Activated naive CD4-positive, alpha-beta T cell treated with anti-CD3 and anti-CD28 coated beads, Interleukin-2, amount 50 U/mL, for 24 hours (primary cell): ENCODE measurements around the gene BCL11A.

ENCODE experiments used
- H3K27ac Mint-ChIP-seq: one replicate; pipeline ENCODE4 v1.8.0; 2021; ENCODE audit warnings: mild to moderate bottlenecking, mixed read lengths
- H3K27me3 Mint-ChIP-seq: one replicate; pipeline ENCODE4 v1.8.0; 2021; ENCODE audit warnings: mixed read lengths
- H3K36me3 Mint-ChIP-seq: one replicate; pipeline ENCODE4 v1.8.0; 2021; ENCODE audit warnings: mixed read lengths
- H3K4me1 Mint-ChIP-seq: one replicate; pipeline ENCODE4 v1.8.0; 2021; ENCODE audit warnings: mixed read lengths
- H3K4me3 Mint-ChIP-seq: one replicate; pipeline ENCODE4 v1.8.0; 2021; ENCODE audit warnings: mild to moderate bottlenecking, mixed read lengths
- H3K9me3 Mint-ChIP-seq: one replicate; pipeline ENCODE4 v1.8.0; 2021; ENCODE audit warnings: mixed read lengths

Gene BCL11A

DNA sequence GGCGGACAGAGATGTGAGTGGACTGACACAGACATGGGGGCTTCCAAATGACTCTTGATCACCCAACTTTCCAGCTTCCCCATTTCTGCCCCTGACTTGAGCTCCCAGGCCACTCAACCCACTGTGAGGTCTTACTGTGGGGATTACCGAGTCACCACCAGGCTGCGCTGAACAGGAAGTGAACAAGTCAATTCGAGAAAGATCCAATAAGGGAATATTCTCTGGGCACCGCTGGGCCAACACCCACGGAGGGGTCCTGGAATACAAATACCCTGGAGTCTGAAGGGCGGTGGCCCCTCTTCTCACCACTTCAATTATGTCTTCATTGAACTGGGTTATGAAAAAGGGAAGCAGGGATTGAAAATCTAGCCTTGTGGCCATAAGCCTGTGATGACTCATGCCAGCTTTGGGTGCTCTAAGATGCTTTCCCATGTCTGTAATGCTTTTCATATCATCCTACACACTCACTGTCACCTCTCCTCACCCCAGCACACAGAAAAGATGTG lies 37.7 kb downstream of the BCL11A start:
- no peak overlapping the region for H3K27ac Mint-ChIP-seq
- H3K27me3 Mint-ChIP-seq, result peaks cover 7% of the 10 kb centered on the region

DNA sequence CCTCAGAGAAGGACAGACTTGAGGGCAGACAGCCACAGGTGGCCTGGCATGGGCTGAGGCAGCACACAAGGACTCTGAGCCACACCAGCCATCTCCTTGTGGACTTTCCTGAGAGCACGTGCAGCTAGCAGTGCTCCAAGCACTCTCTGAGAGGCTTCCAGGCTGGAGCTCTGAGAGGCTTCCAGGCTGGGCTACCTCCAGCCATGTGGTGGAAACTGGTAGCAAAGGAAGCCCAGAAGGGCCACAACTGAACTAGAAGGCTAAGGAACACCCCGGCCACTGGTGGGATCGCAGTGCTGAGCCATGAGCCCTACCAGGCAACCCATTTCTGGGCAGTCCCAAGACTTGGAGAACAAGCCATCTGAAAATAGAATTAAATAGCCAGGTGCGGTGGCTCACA lies 39.5 kb downstream of the BCL11A start:
- Mint-ChIP-seq H3K27me3 (peaks cover 9% of the 10 kb centered on the region), H3K27ac (no peak overlapping the region), H3K36me3 (no peaks in the 10 kb centered on the region), H3K4me1 (no peaks in the 10 kb centered on the region), H3K4me3 (no peak overlapping the region), H3K9me3 (no peaks in the 10 kb centered on the region)

More for the DNA sequence above, 37.7 kb downstream of the BCL11A start:
- H3K4me3 Mint-ChIP-seq, result no peak overlapping the region
- no peaks in the 10 kb centered on the region for H3K36me3 Mint-ChIP-seq
- no peaks in the 10 kb centered on the region for H3K9me3 Mint-ChIP-seq
- no peaks in the 10 kb centered on the region for H3K4me1 Mint-ChIP-seq

DNA sequence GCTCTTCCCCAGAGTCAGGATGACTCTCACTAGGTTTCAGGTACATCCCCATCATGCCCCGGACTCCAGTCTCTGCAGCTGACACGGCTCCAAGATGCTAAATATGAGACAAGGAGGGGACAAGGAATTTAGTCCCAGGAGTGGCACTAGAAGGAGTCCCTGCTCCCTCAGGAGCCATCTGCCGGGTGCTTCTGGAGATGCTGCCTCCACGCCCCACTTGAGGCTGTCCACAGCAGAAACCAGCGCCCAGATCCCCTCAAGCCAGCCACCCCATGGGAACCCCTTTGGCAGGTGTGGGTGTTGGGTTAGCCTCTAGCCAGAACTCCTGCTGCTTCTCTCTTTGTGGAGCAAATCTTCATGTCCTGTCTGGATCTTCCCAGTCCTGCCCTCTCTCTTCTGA lies 40.3 kb downstream of the BCL11A start:
- Mint-ChIP-seq H3K27me3 (peaks cover 9% of the 10 kb centered on the region), H3K4me3 (no peak overlapping the region)

DNA sequence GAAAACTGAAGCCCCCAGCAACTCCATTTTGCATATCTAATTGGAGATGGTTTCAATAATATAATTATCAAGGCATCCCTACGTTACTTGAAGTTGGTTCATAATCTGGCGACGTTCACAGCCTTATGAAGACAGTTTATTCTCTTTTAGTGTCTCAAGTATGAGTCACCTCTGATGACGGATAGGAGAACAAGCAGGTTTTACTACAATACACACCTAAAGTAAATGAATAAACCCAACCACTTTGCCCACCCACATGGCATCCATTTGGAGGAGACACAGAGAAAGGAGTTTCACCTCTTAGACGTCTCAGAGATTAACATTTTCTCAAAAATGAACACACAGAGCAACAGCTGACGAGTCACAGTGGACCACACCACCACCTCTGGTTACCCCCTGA lies 40.8 kb downstream of the BCL11A start:
- H3K27me3 Mint-ChIP-seq, result peaks cover 9% of the 10 kb centered on the region
- H3K27ac Mint-ChIP-seq, result no peak overlapping the region

More for the DNA sequence above, 40.3 kb downstream of the BCL11A start:
- Mint-ChIP-seq H3K9me3 (no peaks in the 10 kb centered on the region), H3K27ac (no peak overlapping the region), H3K4me1 (no peaks in the 10 kb centered on the region), H3K36me3 (no peaks in the 10 kb centered on the region)

DNA sequence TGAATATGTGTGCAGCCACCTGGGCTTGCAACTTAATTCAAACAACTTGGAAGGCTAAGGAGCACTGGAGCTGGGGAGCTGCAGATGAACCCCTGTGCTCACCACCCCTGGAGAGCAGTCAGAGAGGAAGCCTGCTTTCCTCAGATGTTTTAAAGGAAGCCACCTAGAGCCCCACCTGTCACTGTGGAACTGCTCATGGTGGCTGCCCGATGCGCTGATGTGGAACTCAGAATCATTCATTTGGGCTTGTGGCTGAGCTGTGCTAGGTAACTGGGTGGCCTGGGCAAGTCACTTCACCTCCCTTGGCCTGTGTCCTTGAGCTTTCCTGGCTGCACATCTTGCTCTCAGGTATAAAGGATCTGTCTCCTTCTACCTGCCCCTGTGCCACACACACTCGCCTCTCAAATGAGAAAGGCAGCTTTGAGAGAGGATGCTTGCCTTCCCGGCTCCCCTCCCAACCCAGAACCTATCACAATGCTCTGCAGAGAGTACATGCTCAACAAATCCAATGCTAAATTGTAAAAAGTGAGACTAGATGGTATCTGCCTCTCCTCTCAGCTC lies 41.3 kb downstream of the BCL11A start:
- Mint-ChIP-seq H3K9me3 (no peaks in the 10 kb centered on the region), H3K27me3 (peaks cover 9% of the 10 kb centered on the region), H3K36me3 (no peaks in the 10 kb centered on the region), H3K4me1 (no peaks in the 10 kb centered on the region), H3K4me3 (no peak overlapping the region), H3K27ac (no peak overlapping the region)

More for the DNA sequence above, 40.8 kb downstream of the BCL11A start:
- no peaks in the 10 kb centered on the region for H3K36me3 Mint-ChIP-seq
- no peak overlapping the region for H3K4me3 Mint-ChIP-seq
- H3K9me3 Mint-ChIP-seq, result no peaks in the 10 kb centered on the region
- no peaks in the 10 kb centered on the region for H3K4me1 Mint-ChIP-seq

DNA sequence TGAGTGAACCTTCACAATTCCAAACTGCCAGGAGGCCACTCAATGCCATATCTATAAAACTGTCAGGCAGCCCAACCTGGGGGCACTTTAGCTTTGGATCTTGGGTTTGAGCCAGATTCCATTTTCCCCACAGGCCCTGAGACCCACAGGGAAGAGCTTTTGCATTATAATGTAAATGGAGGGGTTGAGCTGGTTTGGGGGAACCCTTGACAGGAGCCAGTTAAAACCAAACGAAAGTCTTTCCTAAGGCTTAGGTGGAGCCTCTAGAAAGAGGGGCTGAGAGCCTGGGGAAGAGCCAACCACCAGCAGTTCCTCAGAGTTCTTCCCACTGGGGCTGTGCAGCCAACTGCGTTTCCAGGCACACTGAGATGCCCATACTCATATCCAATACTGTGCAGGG lies 42.7 kb downstream of the BCL11A start:
- no peaks in the 10 kb centered on the region for H3K4me1 Mint-ChIP-seq
- H3K36me3 Mint-ChIP-seq, result no peaks in the 10 kb centered on the region
- no peaks in the 10 kb centered on the region for H3K9me3 Mint-ChIP-seq
- H3K4me3 Mint-ChIP-seq, result no peak overlapping the region
- no peak overlapping the region for H3K27ac Mint-ChIP-seq
- H3K27me3 Mint-ChIP-seq, result peaks cover 13% of the 10 kb centered on the region

DNA sequence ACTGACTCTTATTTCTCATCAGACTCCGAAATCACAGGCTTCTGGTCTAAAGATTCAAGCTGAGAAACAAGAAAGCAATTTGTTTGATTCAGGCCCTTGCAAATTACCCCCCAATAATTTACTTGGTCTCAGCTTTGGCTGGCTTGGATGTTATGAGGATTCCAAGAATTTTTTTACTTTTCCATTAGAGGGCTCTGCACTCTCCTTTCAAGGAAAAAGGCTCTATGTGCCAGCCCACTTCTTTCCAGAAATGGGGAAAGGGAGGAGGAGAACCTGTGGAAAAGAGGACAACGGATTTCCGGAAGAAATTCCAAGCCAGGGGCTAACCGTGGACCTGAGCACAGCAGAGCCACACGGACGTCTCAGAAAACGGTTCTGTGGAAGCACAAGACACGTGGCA lies 44.4 kb downstream of the BCL11A start:
- H3K4me1 Mint-ChIP-seq, result no peaks in the 10 kb centered on the region
- H3K36me3 Mint-ChIP-seq, result no peaks in the 10 kb centered on the region
- H3K27me3 Mint-ChIP-seq, result peaks cover 19% of the 10 kb centered on the region
- H3K4me3 Mint-ChIP-seq, result no peak overlapping the region
- no peak overlapping the region for H3K27ac Mint-ChIP-seq
- H3K9me3 Mint-ChIP-seq, result no peaks in the 10 kb centered on the region

DNA sequence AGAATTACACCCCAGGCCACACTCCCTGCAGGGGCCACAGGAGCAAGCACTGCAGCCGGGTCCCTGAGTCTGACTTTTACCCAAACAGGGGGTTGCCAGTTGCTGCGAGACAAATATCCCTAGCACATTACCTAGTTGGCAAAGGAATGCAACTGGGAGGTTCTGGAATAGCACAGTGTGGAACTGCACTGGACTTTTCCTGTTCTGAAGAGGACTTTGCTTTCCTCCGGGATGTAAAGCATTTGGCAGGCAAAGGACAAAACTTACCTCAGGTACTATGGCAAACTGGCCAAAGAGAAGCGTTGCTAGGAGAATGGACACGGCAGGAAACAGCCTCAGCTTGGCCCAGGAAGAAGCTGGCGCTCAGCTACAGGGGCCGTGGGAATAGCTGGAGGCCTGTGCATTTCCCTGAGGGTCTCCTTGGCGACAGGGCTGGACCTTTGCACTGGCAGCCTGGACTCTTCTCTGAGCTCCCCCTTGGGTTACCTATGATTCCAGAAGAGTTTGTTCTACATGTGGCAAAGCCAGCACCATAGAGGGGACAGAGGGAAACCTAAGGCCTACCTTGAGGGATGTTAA lies 45.0 kb downstream of the BCL11A start:
- Mint-ChIP-seq H3K9me3 (no peaks in the 10 kb centered on the region), H3K4me1 (no peaks in the 10 kb centered on the region), H3K27ac (no peak overlapping the region), H3K27me3 (peaks cover 18% of the 10 kb centered on the region), H3K36me3 (no peaks in the 10 kb centered on the region), H3K4me3 (no peak overlapping the region)

DNA sequence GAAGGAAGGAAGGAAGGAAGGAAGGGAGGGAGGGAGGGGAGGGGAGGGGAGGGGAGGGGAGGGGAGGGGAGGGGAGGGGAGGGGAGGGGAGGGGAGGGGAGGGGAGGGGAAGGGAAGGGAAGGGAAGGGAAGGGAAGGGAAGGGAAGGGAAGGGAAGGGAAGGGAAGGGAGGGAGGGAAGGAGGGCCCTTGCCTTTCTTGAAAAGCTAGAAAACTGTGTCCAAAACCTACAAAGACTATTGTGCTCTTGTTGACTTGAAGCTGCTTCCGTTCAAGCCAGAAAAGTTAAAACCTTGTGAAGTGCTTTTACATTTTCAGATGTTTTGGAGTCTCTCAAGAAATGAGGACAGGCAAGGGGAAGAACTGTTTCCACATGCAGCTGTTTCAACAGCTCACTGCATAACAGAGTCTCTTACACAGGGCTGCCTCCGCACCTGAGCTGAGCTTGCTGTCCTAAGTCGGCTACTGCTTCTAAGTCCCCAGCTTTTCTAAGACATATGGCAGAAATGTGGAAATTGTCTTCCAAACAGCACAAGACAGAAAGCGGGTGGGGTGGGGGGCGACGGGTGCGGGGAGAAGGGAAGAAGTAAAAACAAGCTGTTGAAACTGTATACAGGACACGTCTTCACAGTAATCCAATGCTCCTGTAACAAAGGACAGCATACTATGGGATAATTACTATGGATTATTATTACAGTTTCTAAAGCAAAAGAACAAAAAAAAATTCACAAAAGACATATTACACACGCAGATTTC lies 46.1 kb downstream of the BCL11A start:
- no peaks in the 10 kb centered on the region for H3K4me1 Mint-ChIP-seq
- no peaks in the 10 kb centered on the region for H3K9me3 Mint-ChIP-seq
- H3K27ac Mint-ChIP-seq, result no peak overlapping the region
- peaks cover 15% of the 10 kb centered on the region for H3K27me3 Mint-ChIP-seq
- H3K36me3 Mint-ChIP-seq, result no peaks in the 10 kb centered on the region
- no peak overlapping the region for H3K4me3 Mint-ChIP-seq

DNA sequence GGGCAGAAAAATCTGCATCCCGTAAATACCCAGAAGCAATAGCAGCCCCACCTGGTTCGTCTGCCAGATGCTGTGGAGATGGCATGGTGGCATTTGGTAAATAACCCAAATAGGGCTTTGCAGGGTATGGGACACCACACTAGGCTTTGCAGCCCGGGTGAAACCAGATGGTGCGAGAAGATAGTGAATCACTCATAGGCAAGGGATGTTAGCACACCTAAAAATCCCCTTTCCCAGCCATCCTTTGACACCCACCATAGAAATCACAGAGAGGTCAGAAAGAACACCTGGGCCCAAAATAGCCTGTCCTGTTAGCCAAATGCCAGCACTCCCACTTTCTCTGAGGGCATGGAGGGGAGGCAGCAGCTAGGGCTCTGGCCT lies 47.6 kb downstream of the BCL11A start:
- Mint-ChIP-seq H3K27ac (no peak overlapping the region), H3K4me3 (no peak overlapping the region), H3K36me3 (no peaks in the 10 kb centered on the region), H3K27me3 (peaks cover 15% of the 10 kb centered on the region), H3K9me3 (no peaks in the 10 kb centered on the region), H3K4me1 (no peaks in the 10 kb centered on the region)

DNA sequence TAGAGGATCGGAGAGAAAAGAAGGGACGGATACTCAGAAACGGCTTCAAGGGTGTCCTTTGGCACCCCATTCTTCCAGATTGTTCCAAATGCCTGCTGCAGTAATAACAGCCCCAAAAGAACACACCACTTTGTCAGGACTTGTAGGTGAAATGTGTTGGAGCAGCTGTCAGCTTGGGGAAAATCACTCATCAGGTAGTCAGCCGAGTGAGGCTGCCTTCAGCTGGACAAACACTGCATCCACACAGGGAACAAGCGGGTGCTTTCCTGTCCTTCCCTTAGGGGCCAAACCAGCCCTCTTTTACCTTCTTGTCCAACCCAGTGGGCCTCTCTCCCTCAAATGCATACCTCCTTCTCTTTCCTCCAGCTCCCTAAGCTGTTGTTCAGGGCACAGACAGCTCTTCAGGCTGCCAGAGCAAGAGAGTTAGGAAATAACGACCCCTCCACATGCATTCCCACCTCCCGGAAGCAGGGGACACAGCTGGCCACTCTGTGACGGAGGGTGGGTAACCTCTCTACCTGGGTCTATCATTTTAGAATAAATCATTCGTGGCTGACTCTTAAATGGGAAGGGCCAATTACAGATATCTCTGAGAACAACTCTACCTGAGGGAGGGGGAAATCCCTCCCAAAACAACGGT lies 48.1 kb downstream of the BCL11A start:
- Mint-ChIP-seq H3K36me3 (no peaks in the 10 kb centered on the region), H3K4me1 (no peaks in the 10 kb centered on the region), H3K27me3 (peaks cover 15% of the 10 kb centered on the region), H3K4me3 (no peak overlapping the region), H3K27ac (no peak overlapping the region), H3K9me3 (no peaks in the 10 kb centered on the region)

DNA sequence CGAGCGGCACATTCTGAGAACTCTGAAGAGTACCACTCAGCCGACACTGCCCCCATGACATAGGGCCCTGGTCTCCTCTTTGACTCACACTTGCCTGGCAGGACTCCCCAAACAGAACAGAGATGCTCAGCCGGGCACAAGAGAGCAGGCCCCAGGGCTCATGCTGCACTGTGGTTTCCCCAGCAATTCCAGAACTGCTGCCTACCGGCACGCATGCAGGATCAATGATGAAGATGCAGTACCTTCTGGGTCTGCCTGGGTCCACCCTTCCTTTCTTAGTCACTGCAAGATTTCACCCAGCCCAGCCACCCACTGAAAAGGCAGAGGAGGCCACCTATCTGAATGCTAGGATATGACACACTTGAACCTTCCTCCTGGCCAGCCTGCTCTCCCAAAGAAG lies 49.4 kb downstream of the BCL11A start:
- no peaks in the 10 kb centered on the region for H3K9me3 Mint-ChIP-seq
- H3K36me3 Mint-ChIP-seq, result no peaks in the 10 kb centered on the region
- H3K4me1 Mint-ChIP-seq, result no peaks in the 10 kb centered on the region

DNA sequence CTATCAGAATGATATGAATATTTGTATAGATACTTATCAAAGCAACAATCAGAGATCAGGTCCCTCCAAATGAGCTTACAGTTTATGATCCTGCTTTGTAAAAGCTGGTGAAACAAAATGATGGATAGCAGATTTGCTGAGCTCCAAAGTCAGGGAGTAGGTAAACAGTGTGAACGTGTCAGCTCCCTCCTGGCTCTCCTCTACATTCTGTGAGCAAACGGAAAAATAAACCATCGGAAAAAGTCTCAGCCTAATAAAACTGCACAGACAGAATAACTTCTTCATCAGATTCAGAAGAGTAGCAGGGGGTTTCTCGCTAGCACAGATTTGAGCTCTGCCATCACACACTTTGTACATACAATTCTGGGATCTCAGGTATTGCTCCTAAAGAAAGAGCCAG lies 51.3 kb downstream of the BCL11A start:
- Mint-ChIP-seq H3K9me3 (no peaks in the 10 kb centered on the region), H3K4me3 (no peak overlapping the region), H3K27ac (no peak overlapping the region), H3K36me3 (no peaks in the 10 kb centered on the region), H3K4me1 (no peaks in the 10 kb centered on the region), H3K27me3 (peaks cover 13% of the 10 kb centered on the region)

More for the DNA sequence above, 49.4 kb downstream of the BCL11A start:
- Mint-ChIP-seq H3K4me3 (no peak overlapping the region), H3K27ac (no peak overlapping the region), H3K27me3 (peaks cover 13% of the 10 kb centered on the region)

DNA sequence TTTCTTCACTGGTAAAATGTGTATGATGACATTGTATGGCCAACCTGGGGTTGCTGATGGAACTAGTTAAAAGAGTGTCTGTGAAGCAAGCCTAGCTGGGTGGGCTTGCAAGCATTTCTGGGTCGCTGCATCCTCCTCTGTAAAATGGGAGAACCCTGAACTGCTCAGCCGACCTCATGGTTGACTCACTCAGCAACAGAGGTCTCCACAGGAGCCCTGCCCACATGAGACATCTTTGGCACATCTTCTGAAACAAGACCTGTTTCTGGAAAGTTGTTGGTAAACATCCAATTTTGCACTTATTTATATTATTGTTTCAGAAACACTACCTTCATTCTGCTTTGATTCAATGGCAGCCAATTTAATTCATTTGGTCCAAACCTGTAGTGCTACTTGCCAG lies 52.6 kb downstream of the BCL11A start:
- Mint-ChIP-seq H3K36me3 (no peaks in the 10 kb centered on the region), H3K9me3 (no peaks in the 10 kb centered on the region), H3K27ac (no peak overlapping the region), H3K4me3 (no peak overlapping the region), H3K4me1 (no peaks in the 10 kb centered on the region), H3K27me3 (peaks cover 11% of the 10 kb centered on the region)

DNA sequence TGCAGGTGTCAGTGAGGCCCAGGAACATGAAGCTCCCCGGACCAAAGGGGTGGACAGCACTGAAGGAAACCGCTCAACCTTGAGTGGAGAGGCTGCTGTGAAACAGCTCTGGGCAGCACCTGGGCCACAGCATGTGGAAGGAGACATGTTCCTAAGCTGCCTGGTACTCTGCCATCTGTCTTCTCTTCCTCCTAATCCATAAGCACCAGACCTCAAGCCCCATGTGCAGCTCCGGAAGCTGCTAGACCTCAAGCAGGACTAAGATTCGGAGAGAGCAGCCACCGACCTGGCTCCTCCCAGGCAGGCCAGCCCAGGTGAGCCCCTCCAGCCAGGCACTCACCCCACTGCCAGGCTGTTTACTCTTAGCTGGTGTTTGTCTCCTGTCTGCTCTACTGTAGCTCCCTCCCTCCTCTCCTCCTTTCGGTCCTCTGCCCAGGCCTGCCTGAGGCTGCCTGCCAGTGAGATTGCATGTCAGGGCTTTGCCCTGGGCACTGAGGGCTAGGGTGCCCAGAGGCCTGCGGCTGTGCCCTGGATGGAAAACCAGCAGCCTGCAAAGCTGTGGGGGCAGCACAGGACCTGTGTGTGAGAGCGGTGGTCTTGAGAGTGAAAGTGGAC lies 53.7 kb downstream of the BCL11A start:
- Mint-ChIP-seq H3K9me3 (no peaks in the 10 kb centered on the region), H3K4me3 (no peak overlapping the region), H3K27ac (no peak overlapping the region), H3K36me3 (no peaks in the 10 kb centered on the region), H3K27me3 (peaks cover 9% of the 10 kb centered on the region), H3K4me1 (no peaks in the 10 kb centered on the region)
